ENCODE measurements around the gene EIF4G1.
"Not testable (repeated sequence)": the region's sequence is repeated elsewhere in the genome, so short reads cannot be mapped to it uniquely, and the experiment has no call there.

EIF4G1 gene

GRCh38 chr3:184314363-184314699, at the start of gene EIF4G1:
Gene EIF4G1, plus strand, starts transcription at chr3:184314606. Its CDS starts 1,191 bp downstream, at chr3:184315797.
- peak; percentile 98 for DNase-seq

DNA sequence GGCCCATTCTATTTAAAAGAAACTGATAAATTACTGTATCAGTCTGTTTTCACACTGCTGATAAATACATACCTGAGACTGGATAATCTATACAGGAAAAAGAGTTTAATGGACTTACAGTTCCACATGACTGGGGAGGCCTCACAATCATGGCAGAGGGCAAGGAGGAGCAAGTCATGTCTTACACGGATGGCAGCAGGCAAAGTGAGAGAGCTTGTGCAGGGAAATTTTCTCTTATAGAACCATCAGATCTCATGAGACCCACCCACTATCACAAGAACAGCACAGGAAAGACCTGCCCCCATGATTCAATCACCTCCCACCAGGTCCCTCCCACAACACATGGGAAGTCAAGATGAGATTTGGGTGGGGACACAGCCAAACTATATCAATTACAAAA, 47.2 kb upstream of the EIF4G1 start:
- not testable (repeated sequence) for DNase-seq

DNA sequence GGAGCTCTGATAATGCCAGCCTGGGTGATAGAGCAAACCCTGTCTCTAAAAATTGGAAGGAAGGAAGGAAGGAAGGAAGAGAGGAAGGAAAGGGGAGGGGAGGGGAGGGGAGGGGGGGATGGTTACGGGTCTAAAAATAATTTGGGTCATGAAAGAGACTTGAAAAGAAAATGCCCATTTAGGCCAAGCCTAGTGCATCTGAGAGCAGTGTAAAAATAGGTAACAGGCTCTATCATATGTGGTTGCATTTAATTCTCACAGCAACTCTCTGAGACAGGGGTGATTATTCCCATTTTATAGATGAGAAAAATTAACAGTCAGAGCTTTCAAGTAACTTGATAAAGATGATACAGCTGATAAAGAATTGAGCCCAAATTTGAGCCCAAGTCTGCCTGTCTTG, 42.1 kb upstream of the EIF4G1 start:
- DNase-seq: no peak

- no peak for DNase-seq
These were observed 39.1 kb upstream of the EIF4G1 start for GRCh38 chr3:184275381-184275701.

- no peak for DNase-seq
These were observed 38.2 kb upstream of the EIF4G1 start, which contains the start of gene ECE2 for GRCh38 chr3:184275961-184276910. Gene ECE2, plus strand, starts transcription at chr3:184276022. Its CDS starts 132 bp downstream, at chr3:184276154.

GRCh38 chr3:184277366-184277765, 37.0 kb upstream of the EIF4G1 start:
- DNase-seq: no peak

DNA sequence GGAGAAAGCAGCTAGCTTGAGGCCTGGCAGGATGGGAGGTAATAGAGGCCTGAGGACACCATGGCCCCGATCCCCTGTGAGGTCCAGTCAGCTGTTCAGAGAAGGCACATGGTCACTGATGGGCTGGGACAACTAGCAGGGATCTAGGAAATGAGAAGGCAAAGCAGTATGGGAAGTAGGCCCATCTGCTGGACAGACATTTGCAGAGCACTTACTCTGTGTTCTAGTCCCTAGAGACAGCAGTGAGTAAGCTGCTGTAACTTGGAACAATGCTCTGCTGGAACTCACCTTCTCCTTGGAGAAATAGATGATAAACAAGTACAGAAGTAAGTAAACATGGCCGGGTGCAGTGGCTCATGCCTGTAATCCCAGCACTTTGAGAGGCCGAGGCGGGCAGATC, 31.5 kb upstream of the EIF4G1 start:
- no peak for DNase-seq

DNA sequence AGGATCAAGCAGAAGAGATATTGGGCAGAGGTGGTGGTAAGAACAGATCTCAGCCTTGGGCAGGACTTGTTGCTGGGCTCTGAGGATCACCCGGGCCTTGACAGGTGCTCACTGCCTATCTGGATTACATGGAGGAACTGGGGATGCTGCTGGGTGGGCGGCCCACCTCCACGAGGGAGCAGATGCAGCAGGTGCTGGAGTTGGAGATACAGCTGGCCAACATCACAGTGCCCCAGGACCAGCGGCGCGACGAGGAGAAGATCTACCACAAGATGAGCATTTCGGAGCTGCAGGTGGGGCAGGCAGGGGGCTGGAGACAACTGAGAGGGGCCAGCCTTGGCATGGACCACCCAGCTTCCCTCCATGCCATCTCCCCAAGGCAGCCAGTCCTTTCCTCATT, 30.7 kb upstream of the EIF4G1 start:
- no peak for DNase-seq

DNA sequence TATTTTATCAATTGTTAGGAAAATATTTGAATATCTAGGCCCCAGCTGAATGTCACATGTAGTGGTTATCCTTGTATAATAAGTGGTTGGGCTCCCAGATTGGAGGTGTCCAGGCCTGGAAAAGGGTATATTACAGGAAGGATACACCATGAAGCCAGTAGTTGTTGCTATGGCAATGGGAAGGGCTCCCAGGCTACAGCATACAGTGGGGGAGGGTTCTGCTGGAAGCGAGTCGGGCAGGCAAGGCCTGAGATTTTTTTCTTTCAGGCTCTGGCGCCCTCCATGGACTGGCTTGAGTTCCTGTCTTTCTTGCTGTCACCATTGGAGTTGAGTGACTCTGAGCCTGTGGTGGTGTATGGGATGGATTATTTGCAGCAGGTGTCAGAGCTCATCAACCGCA, 29.7 kb upstream of the EIF4G1 start:
- peak; percentile 92 for DNase-seq

DNA sequence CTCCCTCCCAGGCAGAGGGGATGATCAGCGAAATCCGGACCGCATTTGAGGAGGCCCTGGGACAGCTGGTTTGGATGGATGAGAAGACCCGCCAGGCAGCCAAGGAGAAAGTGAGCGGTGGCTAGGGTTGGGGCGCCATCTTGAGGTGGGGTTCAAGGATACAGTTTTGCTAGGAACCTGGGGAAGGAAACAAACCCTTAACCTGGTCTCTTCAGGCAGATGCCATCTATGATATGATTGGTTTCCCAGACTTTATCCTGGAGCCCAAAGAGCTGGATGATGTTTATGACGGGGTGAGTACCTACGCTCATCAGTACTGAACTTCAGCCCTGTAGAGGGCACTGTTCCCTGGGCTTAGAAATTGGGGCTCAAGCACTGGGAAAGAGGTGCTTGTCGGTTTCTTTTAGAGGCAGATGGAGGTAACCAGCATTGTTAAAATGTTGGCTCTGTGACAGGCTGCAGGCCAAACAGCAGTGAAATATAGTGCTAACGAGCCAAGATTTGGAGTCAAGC, 24.9 kb upstream of the EIF4G1 start:
- peak; percentile 84 for DNase-seq

GRCh38 chr3:184290331-184290730, 24.1 kb upstream of the EIF4G1 start:
- no peak for DNase-seq

GRCh38 chr3:184291044-184291737, 23.2 kb upstream of the EIF4G1 start:
- DNase-seq: no peak

DNA sequence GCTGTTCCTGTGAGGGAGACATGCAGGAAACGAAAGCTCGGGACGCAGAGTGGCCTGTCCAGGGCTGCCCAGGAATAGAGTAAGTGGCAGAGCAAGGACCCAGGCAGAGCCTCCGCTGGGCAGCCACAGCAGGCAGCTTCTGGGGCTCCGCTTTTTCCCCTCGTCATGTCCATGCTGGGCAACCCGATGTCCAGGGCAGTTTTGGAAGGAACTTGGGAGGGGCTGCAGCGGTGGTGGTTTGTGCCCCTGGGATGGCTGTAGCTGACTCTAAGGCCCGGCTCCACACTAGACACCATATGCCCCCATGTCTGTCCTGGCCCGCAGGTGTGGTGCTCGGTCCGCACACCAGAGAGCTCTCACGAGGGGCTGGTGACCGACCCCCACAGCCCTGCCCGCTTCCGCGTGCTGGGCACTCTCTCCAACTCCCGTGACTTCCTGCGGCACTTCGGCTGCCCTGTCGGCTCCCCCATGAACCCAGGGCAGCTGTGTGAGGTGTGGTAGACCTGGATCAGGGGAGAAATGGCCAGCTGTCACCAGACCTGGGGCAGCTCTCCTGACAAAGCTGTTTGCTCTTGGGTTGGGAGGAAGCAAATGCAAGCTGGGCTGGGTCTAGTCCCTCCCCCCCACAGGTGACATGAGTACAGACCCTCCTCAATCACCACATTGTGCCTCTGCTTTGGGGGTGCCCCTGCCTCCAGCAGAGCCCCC, 22.5 kb upstream of the EIF4G1 start:
- no peak for DNase-seq

GRCh38 chr3:184295771-184296170, 18.6 kb upstream of the EIF4G1 start:
- DNase-seq: no peak

DNA sequence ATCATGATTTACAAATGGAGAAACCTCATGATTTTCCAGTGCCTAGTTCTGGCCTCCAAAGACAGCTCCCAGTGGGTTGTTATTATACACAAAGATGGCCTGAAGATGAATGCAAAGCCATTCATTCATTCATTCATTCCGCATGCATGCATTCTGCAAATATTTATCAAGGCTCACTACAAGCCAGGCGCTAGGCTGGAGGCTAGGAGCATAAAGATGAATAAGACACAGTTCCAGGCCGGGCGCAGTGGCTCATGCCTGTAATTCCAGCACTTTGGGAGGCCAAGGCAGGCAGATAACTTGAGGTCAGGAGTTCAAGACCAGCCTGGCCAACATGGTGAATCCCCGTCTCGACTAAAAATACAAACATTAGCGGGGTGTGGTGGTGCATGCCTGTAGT, 17.8 kb upstream of the EIF4G1 start:
- DNase-seq: no peak

DNA sequence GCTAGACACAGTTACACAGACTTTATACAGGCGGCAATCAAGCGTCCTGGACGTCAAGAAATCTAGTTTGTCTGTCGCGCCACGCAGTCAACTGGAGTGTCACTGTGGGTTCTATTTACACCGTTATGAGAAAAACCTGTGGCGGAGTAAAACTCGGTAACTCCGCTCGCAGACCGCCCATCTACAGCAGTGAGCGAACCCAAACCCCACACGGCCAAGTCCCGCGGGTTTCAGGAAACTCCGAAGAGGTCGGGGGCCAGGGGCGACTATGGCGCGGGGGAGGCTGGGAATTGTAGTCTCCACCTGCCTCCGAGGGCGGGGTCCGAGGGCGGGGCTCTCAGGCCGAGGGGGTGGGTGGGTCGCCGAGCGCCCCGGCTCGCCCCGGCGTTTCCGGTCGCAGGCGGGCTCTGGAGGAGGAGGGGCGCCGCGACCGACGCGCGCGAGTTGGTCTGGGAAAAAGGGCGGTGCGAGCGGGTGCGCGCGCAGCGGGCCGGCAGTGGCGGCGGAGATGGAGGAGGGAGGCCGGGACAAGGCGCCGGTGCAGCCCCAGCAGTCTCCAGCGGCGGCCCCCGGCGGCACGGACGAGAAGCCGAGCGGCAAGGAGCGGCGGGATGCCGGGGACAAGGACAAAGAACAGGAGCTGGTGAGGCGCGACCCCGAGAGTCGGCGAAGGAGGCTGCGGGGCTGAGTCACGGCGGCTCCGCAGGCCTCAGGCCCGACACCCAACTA, 15.5 kb upstream of the EIF4G1 start, which contains the start of gene PSMD2:
Gene PSMD2 (plus strand): TSS at position 483 of the 729 bp plus-strand sequence. CDS start 26 bp downstream, at position 509.
- DNase-seq: peak; percentile 100

- DNase-seq: no peak
These were observed 14.7 kb upstream of the EIF4G1 start for GRCh38 chr3:184299488-184300377.

DNA sequence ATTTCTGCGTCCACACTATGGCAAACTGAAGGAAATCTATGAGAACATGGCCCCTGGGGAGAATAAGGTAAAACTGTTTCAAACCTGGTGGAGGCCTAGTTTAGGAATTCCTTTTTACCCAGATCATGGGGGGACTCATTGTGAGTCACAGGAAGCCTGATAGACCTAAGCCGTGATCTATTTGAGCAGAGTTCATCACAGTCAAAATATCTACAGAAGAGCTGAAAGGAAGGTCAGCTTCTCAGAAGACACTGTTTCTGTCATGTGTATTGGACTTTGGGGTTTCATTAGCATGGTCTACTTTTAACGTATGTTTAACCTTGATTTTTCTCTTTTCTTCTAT, 14.1 kb upstream of the EIF4G1 start:
- no peak for DNase-seq

GRCh38 chr3:184305577-184305976, 8.8 kb upstream of the EIF4G1 start:
- DNase-seq: no peak

- DNase-seq: no peak
These were observed 7.9 kb upstream of the EIF4G1 start for GRCh38 chr3:184306341-184306972.

DNA sequence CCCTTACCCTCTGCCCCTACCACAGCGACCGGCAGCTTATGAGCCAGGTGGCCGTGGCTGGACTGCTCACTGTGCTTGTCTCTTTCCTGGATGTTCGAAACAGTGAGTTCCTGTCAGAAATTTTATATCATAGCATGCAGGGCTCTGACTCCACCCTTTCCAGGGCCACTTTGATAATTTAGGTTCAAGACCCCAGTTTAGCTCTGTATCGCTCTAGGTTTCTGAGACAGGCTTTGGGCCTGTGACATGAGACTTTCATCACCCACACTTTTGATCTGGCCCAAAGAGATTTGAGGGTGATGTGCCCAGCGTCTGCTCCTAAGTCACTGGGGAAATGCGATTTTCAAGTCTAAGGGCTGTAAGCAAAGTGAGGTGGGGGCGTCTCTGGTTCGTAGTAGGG, 6.5 kb upstream of the EIF4G1 start:
- DNase-seq: no peak
